Pulmonary artery endothelial cell (primary cell): ENCODE measurements around the gene CD44. TPM values are rescaled to one million over a fixed set of nuclear protein-coding genes. Genes with fewer than 3 reads are reported as not detected.

Experiments used
- DNase-seq: peaks from one replicate; pipeline ENCODE4 v3.0.0-alpha.2; 2011; ENCODE audit warnings: low read depth, low spot score
- total RNA-seq: library from RNA; depleted of rRNA; stranded (reverse); fragments of >200 nt; gene quantifications from 2 replicates; pipeline ENCODE4 v1.2.3, GENCODE V29; 2014

Gene CD44
- total RNA-seq, 1 donor from 2014 or later = 67.5 TPM

DNA sequence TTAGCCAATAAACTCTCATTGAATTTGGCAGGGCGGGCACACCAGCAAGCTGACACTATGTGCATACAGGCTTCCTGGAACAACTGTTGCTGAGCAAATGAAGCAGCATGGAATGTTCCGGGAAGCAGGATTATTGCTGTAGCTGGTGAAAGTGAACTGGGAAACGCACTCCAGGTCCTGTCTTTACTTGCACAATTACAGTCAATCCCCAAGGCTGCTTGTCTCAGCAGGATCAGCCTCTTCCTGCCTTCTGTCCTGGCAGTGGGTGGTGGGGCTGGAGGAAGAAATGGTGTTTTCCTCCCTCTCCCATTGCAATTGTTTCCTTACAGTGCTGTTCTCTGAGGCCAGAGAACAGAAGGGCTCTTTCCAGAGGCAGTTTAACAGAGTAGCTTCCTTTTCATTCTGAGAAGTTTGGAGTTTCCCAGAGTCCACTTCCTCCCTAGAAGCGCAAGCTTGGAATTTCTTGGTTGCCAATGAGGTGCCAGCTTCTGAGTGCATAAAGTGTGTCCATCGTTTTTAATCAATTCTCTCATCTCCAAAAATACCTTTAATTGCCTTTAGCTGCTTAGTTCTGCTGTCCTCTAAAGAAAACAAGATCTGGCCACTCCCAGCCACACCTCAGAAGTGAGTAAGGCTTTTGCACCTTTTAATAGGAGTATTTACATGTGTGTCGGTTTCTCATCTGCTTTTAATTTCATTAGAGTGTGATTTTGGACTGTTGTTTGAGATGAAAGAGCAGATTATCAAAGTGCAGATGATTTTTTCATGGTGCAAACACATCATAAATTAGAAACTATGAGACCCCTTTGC is 19.9 kb downstream of the CD44 start:
- no peak for DNase-seq

DNA sequence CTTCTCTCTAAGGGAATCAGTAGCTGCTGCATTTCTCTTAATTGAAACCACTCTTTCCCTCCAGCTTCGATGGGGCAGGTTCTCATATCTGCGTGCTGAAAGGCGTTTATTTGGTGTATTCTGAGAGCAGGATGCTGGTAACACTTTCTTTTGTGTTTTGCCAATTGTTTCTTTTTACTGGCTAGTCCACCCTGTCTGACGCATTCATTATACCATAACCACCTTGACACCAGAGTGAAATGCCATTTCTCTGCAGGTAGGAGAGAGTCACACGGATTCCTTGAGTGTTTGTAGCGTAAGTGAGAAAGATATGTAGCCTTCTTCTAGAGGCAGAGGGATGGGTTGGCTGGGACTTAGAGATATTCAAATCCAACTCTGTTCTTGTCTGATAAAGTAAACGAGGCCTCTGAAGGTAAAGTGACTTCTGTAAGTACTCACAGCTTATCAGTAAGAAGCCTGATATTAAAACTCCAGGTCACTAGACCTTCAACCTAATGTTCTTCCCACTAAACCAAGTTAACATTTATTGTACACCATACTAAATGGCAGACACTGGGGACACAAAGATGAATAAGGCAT is 21.4 kb downstream of the CD44 start:
- no peak for DNase-seq

DNA sequence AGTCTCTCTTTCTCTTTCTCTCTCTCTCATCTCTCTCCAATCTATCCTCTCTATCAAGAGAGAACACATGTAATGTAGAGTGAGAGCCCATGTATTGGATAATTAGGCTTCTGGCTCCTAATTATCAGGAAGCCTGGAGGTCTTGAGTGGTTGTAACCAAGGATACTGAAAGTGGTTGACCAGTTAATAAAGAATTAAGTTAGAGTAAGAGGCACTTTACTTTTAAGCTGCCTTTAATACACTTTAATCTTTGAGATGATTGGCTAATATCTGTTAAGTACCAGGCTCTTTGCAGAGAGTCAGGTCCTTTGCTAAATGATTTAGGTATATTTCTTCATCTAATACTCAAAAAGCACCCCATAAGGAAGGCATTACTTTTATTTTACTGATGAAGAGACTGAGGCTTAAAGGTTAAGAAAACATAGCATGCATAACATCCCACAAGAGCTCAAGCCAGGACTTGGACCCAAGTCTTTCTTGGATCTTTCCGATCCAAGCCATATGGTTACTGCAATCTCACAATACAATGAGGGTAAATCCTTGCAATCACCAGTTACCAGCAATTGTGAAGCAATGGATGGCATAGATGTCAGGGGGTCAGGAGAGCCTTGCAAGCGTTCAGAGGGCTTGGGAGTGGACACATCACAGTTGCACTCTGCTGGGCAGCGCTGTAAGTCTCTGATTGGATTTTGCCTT is 22.1 kb downstream of the CD44 start:
- DNase-seq = no peak

DNA sequence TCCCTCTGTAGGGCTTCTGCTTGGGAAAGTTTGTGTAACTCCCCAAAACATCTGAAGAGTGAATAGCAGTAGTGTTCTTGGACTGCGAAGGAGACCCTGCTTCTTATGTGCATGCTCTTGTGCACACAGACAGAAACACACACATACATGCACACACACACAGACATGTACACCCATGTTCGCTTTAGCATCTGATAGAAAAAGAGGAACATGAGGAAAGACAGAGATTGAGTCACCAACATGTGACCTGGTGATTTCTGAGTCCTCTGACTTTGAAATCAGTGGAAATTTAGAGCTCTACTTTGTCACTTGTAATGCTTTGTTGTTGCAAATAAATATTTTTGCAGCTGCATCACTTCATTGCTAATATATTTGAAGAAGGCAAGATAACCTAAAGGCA is 23.8 kb downstream of the CD44 start:
- DNase-seq = no peak

DNA sequence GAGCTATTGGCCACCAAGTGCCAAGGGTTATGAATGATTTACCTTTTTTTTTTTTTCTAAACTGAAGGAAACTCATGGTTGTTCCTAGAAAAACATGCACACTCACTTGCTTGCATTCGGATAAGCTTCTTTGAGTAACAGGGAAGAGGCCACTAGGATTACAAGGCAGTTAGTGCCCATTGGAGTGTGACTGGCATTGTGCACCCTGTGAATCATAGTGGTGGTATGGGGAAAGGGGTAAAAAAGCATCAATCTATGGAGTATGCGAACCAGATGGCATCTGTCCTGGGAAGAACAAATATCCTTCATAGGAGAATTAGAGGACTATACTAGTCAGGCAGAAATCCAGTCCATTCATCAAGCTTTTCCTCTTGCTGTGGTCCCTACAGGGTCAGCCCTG is 24.2 kb downstream of the CD44 start:
- DNase-seq = no peak

DNA sequence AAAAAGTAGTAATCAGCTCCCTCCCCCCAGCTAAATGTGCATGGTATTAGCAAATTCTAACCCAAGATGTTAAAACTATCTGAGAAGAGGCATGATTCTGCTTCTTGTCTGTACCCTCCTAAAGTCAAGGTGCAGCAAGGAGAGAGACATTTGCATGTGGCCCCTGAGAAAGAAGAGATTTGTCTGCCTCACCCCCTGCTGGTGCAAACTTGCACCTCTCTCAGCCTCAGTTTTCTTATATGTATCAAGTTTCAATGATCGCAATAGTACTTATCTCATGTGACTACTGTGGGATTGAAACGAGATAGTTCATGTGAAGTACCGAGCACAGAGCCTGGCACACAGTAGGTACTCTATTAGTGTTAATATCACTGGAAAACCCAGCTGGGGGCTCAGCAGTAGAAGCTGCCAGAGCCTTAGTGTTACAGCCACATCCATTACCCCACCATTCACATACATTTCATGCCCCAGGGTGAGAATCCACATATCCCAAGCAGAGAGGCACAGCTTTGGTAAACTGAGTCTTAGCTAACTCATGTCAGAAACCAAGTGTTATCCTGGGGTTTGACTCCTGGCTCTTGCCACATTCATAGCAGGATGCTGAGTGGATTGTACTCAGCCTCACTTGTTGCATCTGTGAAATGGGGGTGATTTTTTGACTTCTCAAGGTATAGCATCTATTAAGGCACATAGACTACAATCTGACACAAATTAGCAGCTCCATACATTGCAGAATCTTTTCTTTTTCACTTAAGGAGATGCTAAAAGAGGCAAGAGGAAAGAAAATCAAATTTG is 24.9 kb downstream of the CD44 start:
- no peak for DNase-seq

DNA sequence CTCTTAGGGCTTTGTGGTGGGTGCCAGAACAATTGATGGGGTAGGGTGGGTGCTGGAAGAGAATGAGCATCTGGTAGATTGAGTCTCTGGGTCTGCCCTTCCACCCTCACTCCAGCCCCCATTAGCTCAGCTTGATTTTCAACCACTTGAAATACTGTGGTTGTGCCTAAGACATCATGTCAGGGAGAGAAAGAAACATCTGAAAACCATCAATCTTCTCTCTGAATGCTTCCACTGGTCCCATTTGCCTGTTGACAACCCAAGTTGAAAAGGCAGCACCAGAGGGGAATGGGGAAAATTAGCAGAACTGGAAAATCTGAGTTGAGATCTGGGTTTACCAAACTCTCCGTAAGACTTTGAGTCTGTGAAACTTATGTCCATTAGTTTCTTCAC is 26.1 kb downstream of the CD44 start:
- no peak for DNase-seq

DNA sequence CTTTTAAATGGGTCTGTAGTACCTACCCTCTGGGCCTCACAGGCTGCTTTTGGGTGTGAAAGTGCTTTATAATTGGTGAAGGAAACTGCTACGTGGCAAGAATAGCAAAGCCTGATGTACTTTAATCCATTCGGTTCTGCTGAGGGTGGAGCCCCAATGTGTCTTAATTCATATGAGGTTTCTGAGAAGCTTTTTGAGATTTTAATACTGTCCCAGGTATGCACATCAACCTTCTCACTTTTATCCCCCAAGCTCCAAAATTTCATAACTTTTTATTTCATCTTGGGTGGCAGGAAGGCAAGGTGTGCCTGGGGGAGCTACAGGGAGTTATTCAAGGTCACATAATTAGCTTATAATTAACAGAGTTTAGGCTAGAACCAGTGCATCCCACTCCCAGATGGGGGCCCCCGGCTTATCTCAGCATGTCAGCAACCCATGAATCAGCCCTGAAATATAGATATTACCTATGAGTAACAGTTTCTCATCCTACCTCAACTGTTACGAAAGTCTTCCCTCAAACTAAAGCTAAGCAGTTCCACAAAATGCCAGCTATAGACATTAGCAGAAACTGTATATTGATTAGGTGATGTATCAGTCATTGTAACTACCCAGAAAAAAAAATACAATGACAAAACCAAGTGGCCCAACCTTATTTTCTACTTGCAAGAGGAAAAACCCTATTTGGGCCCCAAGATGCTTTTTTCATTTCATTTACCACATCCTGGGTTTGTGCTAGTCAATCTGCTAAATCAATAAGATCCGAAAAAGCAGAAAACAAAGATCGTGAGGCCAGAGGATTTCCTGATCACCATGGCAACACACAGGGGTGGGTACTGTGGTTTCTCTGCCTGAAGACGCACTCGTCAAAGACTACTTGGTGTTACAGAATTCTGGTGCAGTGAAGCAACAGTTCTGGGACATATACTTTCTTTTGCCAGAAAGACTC is 26.7 kb downstream of the CD44 start:
- DNase-seq = peak; percentile 22

DNA sequence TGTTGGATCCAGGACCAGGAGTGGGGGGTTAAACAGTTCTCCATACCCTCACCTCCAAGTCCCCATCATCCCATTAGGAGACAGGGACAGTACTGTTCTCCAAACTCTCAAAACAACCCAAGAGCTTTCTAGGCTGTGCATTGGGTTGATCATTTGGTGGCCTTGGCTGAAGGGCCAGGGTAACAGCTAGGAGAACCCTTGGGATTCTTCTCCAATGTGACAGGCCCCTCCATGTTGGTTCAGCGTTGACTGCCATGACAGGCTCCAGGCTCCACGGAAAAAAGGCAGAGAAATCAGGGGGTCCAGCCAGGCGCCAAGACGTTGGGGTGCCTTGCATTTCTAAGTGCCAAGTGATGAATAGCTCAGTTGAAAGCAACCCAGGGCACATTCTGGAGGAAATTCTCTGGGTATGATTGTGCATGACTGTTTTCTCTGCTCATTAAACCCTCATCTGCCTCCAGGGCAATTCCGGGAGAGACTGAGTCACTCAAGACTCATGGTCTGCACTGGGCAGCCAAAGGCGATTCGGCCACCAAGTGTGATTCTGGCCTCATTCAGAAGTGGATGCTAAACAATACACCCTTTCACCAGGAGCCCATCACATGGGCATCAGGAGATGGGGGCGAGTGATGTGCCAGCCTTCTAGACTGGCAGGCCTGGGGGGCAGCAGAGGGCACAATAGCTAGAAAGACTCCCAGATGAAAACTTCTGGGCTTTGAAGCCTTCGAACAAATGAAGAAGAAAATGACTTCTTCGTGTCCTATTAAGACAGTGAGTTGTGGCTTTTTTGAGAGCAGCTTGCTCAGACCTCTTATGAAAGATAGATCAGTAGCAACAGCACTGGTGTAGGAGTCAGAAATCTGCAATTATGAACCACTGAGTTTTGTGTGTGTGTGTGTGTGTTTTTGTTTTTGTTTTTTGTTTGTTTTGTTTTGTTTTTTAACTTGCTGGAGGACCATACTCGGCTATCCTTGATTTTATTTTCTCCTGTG is 27.7 kb downstream of the CD44 start:
- peak; percentile 64 for DNase-seq

DNA sequence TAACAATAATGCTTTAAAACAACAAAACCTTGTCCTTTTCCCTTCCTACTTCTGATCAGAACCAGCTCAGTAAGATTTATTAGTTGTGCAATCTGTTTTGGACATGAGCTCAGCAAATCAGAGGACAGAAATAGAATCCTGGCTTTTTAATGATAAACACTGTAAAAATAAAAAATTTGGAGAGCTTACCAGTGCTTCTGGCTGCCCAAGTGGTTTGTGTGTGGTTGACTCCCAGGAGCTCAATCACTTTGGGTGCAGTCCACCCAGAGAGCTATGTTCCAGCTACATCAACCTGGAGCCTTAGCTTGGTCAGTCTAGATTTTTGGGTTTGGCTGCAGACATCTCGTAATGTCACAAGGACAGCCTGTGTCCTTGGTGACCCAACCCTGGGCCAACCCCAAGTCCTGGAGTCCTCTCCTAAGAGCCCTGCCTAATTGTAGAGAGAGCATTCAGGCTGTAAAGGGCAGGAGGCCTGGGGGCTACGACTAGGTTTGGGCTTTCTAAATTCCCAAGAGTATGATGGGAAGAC is 28.5 kb downstream of the CD44 start:
- no peak for DNase-seq

DNA sequence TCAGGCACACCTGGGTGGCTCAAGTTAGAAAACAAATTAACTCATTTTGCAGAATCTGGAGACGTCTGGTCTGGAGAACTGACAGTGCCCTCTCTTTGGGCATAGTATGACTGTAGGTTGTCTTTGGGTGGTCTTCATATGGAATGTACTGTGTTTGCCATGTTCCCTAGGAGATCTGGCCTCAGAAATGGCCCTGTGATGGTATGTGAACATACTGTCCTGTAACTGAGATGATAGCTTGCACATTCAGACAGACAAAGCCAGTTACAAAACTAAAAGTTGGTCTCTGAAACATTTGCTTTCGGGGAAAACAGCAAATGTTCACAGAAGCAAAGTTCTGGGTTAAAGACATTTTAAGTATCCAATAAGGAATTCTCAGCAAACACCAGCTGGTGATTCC is 29.7 kb downstream of the CD44 start:
- no peak for DNase-seq

DNA sequence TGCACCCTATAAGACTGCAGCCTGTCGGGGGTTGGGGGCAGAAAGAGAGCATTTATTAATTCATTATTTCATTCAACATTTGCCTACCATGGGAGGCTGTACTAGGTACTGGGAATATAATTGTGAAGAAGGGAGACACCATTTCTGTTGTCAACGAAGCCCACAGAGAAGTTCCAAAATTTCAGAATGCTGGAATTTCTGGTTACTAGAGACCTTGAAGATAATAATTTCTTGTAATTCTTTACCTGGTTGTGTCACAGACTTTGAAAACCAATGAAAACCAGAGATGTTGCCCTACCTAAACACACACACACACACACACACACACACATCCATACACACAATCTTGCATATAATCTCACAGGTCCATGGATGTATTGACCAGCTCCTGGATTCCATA is 30.1 kb downstream of the CD44 start:
- no peak for DNase-seq

DNA sequence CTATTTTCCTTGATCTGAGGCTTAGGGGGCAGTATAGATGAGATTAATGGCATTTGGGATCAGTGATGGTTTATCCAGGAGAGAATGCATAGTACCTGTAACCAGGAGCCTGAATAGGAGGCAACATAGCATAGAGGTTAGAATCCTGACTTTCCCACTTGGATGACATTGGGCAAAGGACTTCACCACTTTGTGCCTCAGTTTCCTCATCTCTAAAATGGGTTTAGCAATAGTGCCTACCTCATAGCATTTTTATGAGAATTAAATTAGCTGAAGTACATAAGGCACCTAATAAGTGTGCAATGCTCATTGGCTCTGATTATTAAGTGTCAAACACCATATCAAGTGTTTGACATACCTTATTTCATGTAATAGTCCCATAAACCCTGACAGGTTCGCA is 30.8 kb downstream of the CD44 start:
- DNase-seq = no peak

DNA sequence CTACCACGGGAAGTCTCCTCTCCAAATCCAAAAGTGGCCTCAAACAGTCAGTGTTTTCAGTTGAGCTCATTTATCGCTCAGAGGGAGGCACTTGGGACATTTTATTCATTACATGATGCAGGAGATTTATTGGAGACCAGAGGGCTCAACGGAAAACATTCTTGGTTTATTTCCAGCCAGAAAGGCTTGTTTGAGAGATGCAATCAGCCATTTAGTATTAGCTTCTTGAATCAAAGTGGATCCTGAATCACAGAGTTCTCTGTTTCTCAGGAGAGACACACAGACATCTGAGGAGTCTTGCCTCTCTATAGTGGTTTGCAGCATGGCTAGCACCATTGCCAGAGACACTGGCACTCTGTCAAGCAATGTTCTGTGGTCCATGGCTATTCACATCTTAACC is 31.5 kb downstream of the CD44 start:
- DNase-seq = no peak

DNA sequence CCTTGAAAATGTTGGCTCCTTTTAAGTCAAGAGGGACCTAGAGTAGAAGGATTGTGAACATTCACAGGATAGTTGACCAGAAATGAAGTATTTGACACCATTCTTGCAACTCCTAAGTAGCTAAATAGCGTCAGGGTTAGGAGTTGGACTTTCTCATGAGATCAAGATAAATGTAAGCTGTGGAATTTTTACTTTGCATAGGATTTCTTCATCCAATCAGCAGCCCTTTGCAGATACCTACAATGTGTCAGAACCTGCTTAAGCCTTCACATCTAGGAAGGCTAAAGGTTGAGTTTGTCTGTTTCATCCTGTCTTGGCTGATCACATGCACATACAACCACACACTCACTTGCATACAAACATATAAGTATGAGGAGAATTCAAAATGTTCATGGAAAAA is 32.3 kb downstream of the CD44 start:
- no peak for DNase-seq

DNA sequence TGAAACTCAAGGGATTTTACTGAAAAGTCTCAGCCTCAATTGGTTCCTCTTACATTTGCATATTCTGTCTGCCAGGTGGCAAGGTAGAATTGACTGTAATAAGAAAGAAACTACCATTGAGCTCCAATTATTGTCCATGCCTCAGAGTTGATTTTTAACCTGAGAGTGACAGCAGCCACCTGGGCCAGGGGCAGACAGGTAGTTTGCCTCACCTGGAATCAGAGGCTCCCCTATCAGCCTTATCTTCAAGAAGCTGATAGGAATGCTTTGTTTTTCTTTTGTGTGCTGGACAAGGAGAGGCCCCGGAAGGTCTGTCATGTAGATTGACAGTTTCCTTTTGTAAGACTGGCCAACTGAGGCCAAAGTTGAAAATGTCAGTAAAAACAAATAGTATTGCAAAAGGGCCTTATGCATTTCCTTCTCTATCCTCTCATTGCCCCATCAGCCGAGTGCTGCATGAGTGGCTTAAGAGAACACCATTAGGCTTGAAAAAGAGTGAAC is 34.1 kb downstream of the CD44 start:
- no peak for DNase-seq

DNA sequence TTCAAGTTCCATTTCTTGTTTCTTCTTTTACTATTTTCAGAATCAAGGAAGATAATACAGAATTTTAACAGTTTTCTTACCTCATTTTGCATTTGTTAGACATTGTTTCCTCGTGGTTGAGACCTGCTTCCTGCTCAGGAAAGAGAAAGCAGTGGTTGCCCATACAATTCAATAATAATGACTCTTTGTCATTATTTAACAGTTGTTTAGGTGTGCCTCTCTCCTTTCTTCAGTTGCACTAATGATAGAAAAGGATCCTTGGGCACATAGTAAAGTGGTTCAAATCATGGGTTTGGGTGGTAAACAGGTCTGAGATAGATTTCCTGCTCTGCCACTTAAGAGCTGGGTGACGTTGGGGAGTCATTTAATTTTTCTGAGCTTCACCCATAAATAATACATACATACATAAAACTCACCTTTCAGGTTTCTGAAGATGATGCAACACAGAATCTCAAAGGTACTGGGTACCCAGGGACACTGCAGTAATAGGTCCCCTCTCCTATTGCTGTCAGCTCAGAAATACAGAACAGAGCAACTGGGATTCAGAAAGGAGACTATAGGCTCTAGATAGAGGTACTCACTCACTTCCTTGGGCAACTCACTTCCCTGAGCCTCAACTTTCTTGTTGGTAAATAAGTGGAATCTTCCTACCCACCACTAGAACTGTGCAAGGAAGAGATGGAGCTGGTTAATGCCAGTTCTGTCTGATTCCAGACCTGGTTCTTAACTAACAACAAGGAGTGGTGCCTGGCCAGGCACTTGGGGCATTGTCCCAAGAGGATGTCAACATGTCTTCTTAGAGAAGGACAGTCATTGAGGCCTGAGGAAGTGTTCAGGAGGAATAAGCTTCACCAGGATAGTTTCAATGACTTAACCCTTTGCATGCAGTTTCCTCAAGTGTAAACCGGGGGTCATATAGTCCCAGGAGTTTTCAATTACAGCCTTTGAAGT is 34.9 kb downstream of the CD44 start:
- DNase-seq = no peak

DNA sequence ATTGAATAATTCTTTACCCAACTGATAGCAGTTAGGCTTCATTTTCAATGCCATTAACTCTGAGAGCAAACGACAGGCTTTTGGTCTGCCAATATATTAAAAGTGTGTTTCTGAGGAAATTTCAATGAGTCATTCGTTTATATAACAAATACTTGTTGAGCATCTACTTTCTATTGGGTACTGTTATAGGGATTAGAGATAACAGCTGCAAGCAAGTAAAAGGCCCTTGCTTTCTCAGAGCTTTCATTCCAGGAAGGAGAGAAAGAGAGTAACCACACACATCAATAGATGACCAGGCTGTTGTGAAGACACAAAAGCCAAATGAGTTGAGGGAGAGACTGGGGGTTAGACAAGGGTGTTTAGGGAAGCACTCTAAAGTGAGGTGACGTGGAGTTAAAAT is 35.7 kb downstream of the CD44 start:
- DNase-seq = no peak
